ENCODE results near the gene SMAP2.

Gene SMAP2

GRCh38 chr1:40423264-40423642 is 49.7 kb downstream of the SMAP2 start:
- no peak for DNase-seq

- no peak for DNase-seq
These were observed 50.6 kb downstream of the SMAP2 start for GRCh38 chr1:40423951-40424618.

- no peak for DNase-seq
These were observed 51.7 kb downstream of the SMAP2 start for GRCh38 chr1:40425198-40425597.

- no peak for DNase-seq
These were observed 57.9 kb downstream of the SMAP2 start for GRCh38 chr1:40431385-40431784.

GRCh38 chr1:40432644-40433390 is 59.3 kb downstream of the SMAP2 start:
- DNase-seq, result no peak

- no peak for DNase-seq
These were observed 61.9 kb downstream of the SMAP2 start for GRCh38 chr1:40435471-40435870.

GRCh38 chr1:40435876-40436275 is 62.3 kb downstream of the SMAP2 start:
- DNase-seq, result no peak

- DNase-seq, result peak; percentile 85
These were observed 65.0 kb downstream of the SMAP2 start for GRCh38 chr1:40438391-40439015.

GRCh38 chr1:40439247-40439646 is 65.7 kb downstream of the SMAP2 start:
- DNase-seq, result peak; percentile 86

GRCh38 chr1:40449684-40450494 is 76.4 kb downstream of the SMAP2 start, which contains the start of gene ZFP69B:
TSS of gene ZFP69B (plus strand) at chr1:40450476. CDS start at chr1:40450962, 486 bp downstream.
- DNase-seq, result peak; percentile 100

GRCh38 chr1:40450495-40451237 is 77.1 kb downstream of the SMAP2 start:
- DNase-seq, result peak; percentile 98

GRCh38 chr1:40451238-40451585 is 77.7 kb downstream of the SMAP2 start:
- DNase-seq, result no peak

GRCh38 chr1:40454873-40455272 is 81.3 kb downstream of the SMAP2 start:
- DNase-seq, result no peak

- peak; percentile 91 for DNase-seq
These were observed 89.5 kb downstream of the SMAP2 start for GRCh38 chr1:40462956-40463590.

- no peak for DNase-seq
These were observed 95.8 kb downstream of the SMAP2 start for GRCh38 chr1:40469327-40469726.
